Stimulated activated effector memory CD8-positive, alpha-beta T cell treated with anti-CD3 and anti-CD28 coated beads, Interleukin-12 subunit alpha, Interleukin-12 subunit beta, amount 100 ng/mL, for 72 hours (primary cell): ENCODE data around the gene ACO2.
A peak's percentile ranks its signal among the peaks of the same experiment; 100 is the strongest.
"Not testable (repeated sequence)": the region's sequence is repeated elsewhere in the genome, so short reads cannot be mapped to it uniquely, and the experiment has no call there.

Experiments used
- ATAC-seq: fragments of 150-1000 bp; cut with Tn5 transposase; 2 replicates; pipeline ENCODE4 v1.10.0; 2021
- DNase-seq, 2 donors: peaks; one replicate each; pipeline ENCODE4 v3.0.0; 2021 to 2022; ENCODE audit warnings: low spot score in 2 of 2
- H3K27ac Mint-ChIP-seq: one replicate; pipeline ENCODE4 v1.8.0; 2022; ENCODE audit warnings: mild to moderate bottlenecking, mixed read lengths
- H3K36me3 Mint-ChIP-seq: one replicate; pipeline ENCODE4 v1.8.0; 2022; ENCODE audit warnings: mild to moderate bottlenecking, mixed read lengths
- H3K4me1 Mint-ChIP-seq: one replicate; pipeline ENCODE4 v1.8.0; 2022; ENCODE audit warnings: mixed read lengths
- H3K4me3 Mint-ChIP-seq: one replicate; pipeline ENCODE4 v1.8.0; 2022; ENCODE audit warnings: mild to moderate bottlenecking, mixed read lengths
- H3K9me3 Mint-ChIP-seq: one replicate; pipeline ENCODE4 v1.8.0; 2022; ENCODE audit warnings: mixed read lengths

The ACO2 gene

GRCh38 chr22:41468381-41469217, at the start of gene ACO2, which contains the start of gene PHF5A:
Gene ACO2 (plus strand): TSS chr22:41469117. CDS start chr22:41469147, 30 bp downstream.
Gene PHF5A (minus strand): TSS chr22:41468692. CDS start chr22:41468653, 39 bp downstream.
- Mint-ChIP-seq H3K36me3 (peaks cover 62% of the 10 kb centered on the region), H3K4me1 (peaks cover 33% of the 10 kb centered on the region), H3K9me3 (no peaks in the 10 kb centered on the region), H3K4me3 (peak within 1 kb of the TSS; percentile 87), H3K27ac (peak within 1 kb of the TSS; percentile 99)
- ATAC-seq (peak; percentile 96), DNase-seq (peak; percentile 97 to 99)

- DNase-seq, result peak in 1 of 2 donors; percentile 71
- H3K4me3 Mint-ChIP-seq, result no peak overlapping the region
Measured at GRCh38 chr22:41425660-41426365, 43.1 kb upstream of the ACO2 start.

GRCh38 chr22:41429232-41429950, 39.5 kb upstream of the ACO2 start:
- Mint-ChIP-seq H3K4me3 (no peak overlapping the region), H3K4me1 (peaks cover 27% of the 10 kb centered on the region), H3K9me3 (no peaks in the 10 kb centered on the region), H3K27ac (no peak overlapping the region), H3K36me3 (peaks cover 78% of the 10 kb centered on the region)
- no peak for DNase-seq
- ATAC-seq, result no peak

More at GRCh38 chr22:41425660-41426365, 43.1 kb upstream of the ACO2 start:
- ATAC-seq, result peak; percentile 90
- Mint-ChIP-seq H3K9me3 (no peaks in the 10 kb centered on the region), H3K27ac (peak overlapping the region; percentile 61), H3K36me3 (peaks cover 64% of the 10 kb centered on the region), H3K4me1 (peaks cover 15% of the 10 kb centered on the region)

- no peak overlapping the region for H3K4me3 Mint-ChIP-seq
- ATAC-seq (no peak), DNase-seq (no peak)
- H3K4me1 Mint-ChIP-seq, result peaks cover 32% of the 10 kb centered on the region
- H3K9me3 Mint-ChIP-seq, result no peaks in the 10 kb centered on the region
- no peak overlapping the region for H3K27ac Mint-ChIP-seq
- H3K36me3 Mint-ChIP-seq, result peaks cover 78% of the 10 kb centered on the region
Measured at GRCh38 chr22:41429951-41430332, 39.0 kb upstream of the ACO2 start.

GRCh38 chr22:41431656-41432055, 37.3 kb upstream of the ACO2 start:
- no peak for ATAC-seq
- Mint-ChIP-seq H3K36me3 (peaks cover 80% of the 10 kb centered on the region), H3K27ac (peak overlapping the region; percentile 76), H3K9me3 (no peaks in the 10 kb centered on the region), H3K4me1 (peaks cover 37% of the 10 kb centered on the region), H3K4me3 (no peak overlapping the region)
- no peak for DNase-seq

GRCh38 chr22:41433480-41433879, 35.4 kb upstream of the ACO2 start:
- ATAC-seq, H3K4me3 Mint-ChIP-seq, DNase-seq, H3K9me3 Mint-ChIP-seq: not testable (repeated sequence)
- Mint-ChIP-seq H3K27ac (peak overlapping the region; percentile 20), H3K36me3 (peaks cover 84% of the 10 kb centered on the region), H3K4me1 (peaks cover 39% of the 10 kb centered on the region)

GRCh38 chr22:41434361-41435003, 34.4 kb upstream of the ACO2 start:
- ATAC-seq, H3K4me3 Mint-ChIP-seq, H3K9me3 Mint-ChIP-seq, DNase-seq: not testable (repeated sequence)
- peak overlapping the region; percentile 78 for H3K27ac Mint-ChIP-seq
- peaks cover 94% of the 10 kb centered on the region for H3K36me3 Mint-ChIP-seq
- H3K4me1 Mint-ChIP-seq, result peaks cover 39% of the 10 kb centered on the region

DNA sequence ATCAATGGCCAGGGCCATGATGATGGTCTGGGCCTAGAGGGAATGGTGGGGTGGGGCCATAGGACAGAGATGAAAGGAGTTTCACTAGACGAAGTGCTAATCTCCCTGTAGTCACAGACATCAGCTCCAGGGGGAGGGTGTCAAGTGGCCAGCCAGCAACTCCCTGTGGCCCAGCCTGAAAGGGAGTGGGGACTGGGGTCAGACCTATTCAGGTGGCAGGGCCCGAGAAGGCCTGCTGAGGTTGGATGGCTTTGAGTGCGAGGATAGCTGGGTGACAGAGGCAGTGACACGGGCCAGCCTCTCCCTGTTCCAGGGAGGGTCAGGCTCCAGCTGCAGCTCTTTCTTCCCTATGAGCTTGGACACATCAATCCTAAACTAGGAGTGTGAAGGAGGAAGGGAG, 33.4 kb upstream of the ACO2 start:
- DNase-seq (no peak), ATAC-seq (no peak)
- peak overlapping the region; percentile 78 for H3K27ac Mint-ChIP-seq
- H3K4me1 Mint-ChIP-seq, result peaks cover 39% of the 10 kb centered on the region
- H3K4me3 Mint-ChIP-seq, result no peak overlapping the region
- peaks cover 100% of the 10 kb centered on the region for H3K36me3 Mint-ChIP-seq
- H3K9me3 Mint-ChIP-seq, result no peaks in the 10 kb centered on the region

DNA sequence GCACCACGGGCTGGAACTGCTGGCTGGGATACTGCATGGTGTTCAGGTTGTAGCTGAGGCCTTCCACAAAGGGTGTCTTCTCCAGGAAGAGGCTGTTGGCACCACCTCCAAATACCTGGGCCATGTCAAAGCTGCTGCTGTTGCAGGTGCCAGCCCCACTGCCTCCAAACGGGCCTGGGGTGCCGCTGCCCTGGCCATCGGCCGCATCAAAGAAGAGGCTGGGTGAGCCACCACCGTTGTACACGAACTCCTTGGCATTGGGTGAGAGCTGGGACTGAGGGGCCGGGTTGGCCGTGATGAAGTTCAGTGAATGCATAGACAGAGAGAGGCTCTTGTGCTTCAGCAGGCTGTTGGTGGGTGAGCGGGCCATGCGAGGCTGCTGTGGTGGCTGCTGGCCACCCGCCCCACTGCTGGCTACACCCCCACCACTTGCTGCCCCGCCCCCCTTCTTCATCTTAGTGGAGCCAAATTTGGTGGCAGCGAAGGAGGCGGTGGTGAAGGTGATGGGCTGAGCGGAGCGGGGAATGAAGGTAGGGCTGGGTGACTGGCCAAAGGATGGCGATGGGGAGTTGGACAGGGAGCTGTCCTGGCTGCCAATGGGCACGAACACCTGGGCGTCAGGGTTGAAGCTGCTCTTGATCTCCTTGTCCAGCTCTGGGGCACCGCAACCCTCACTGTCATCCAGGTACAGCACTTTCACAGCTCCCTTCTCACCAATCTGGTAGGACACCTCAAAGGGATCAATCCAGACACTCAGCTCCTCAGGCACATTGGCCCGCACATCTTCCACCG, 32.4 kb upstream of the ACO2 start:
- no peak for DNase-seq
- ATAC-seq, result no peak
- Mint-ChIP-seq H3K4me3 (no peak overlapping the region), H3K36me3 (peaks cover 100% of the 10 kb centered on the region), H3K4me1 (peaks cover 33% of the 10 kb centered on the region), H3K27ac (peak overlapping the region; percentile 78), H3K9me3 (no peaks in the 10 kb centered on the region)

DNA sequence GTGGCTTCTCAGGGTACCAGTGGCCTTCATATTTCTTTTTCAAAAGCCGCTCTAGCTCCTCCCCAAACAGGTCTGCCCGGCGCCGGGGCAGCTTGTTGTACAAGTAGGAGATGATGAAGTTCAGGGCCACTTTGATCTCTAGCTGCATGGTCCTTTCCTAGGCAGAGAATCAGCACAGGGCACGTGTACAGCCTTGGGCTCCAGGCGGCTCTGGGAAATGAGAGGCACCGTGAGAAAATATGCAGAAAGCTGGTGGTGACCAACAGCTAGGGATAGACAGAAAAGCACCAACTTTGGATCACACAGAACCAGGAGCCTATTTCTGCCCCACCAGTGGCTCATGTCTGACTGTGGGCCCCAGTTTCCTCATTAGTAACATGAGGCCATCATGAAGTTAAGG, 31.7 kb upstream of the ACO2 start:
- no peak for DNase-seq
- Mint-ChIP-seq H3K4me3 (no peak overlapping the region), H3K4me1 (peaks cover 31% of the 10 kb centered on the region), H3K36me3 (peaks cover 100% of the 10 kb centered on the region), H3K9me3 (no peaks in the 10 kb centered on the region), H3K27ac (peak overlapping the region; percentile 78)
- ATAC-seq, result no peak

- peaks cover 100% of the 10 kb centered on the region for H3K36me3 Mint-ChIP-seq
- ATAC-seq, H3K27ac Mint-ChIP-seq, H3K9me3 Mint-ChIP-seq, DNase-seq, H3K4me3 Mint-ChIP-seq: not testable (repeated sequence)
- peaks cover 23% of the 10 kb centered on the region for H3K4me1 Mint-ChIP-seq
Measured at GRCh38 chr22:41440511-41440910, 28.4 kb upstream of the ACO2 start.

DNA sequence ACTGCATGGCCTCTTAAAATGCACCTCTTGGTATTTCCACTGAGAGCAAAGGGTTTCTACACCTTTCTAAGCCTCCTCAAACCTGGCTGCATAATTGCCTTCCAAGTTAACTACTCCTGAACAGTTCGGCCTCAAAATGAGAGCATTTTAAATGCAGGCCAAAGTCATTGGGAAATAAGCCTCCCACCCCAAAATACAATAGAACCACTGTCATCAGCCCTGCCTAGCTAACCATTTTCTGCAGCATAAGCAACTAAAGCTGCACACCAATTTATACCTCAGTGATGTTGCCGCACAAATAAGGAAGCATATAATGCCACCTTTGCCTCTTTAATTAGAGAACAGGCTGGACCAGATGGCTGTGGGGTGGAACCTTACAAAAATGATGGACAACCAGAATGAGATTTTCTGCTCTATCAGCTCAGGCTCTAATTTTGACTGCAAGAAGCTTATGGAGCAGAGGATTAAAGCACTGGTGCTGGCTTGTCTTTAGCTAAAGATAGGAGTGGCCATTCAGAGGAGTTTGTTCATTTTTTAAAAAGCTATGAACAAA, 26.6 kb upstream of the ACO2 start:
- Mint-ChIP-seq H3K4me3 (peak overlapping the region; percentile 99), H3K36me3 (peaks cover 100% of the 10 kb centered on the region), H3K4me1 (peaks cover 6% of the 10 kb centered on the region), H3K9me3 (no peaks in the 10 kb centered on the region), H3K27ac (peak overlapping the region; percentile 20)
- no peak for ATAC-seq
- DNase-seq, result no peak

- H3K4me1 Mint-ChIP-seq, result peaks cover 17% of the 10 kb centered on the region
- peak overlapping the region; percentile 99 for H3K4me3 Mint-ChIP-seq
- ATAC-seq, result peak; percentile 68
- no peaks in the 10 kb centered on the region for H3K9me3 Mint-ChIP-seq
- peaks cover 88% of the 10 kb centered on the region for H3K36me3 Mint-ChIP-seq
- peak overlapping the region; percentile 99 for H3K27ac Mint-ChIP-seq
- DNase-seq, result peak; percentile 71 to 93
Measured at GRCh38 chr22:41444360-41445128, 24.4 kb upstream of the ACO2 start.
